OCI-M2 (cell line): Measurements from ENCODE around the gene CLDN14.

ENCODE experiments used
- DNase-seq: peaks from one replicate; lab custom pipeline; 2025; ENCODE audit not compliant: unreplicated experiment; lab: John Stamatoyannopoulos, UW

The CLDN14 gene

GRCh38 chr21:36436829-36437744 is 42.8 kb downstream of the CLDN14 start:
- DNase-seq, result no peak

GRCh38 chr21:36434144-36434543 is 45.8 kb downstream of the CLDN14 start:
- no peak for DNase-seq

GRCh38 chr21:36433059-36433709 is 46.7 kb downstream of the CLDN14 start:
- DNase-seq, result no peak

- DNase-seq, result no peak
Observed at GRCh38 chr21:36431252-36431651, 48.7 kb downstream of the CLDN14 start.

GRCh38 chr21:36430841-36431240 is 49.1 kb downstream of the CLDN14 start:
- DNase-seq, result no peak

GRCh38 chr21:36429947-36430546 is 49.9 kb downstream of the CLDN14 start:
- peak; percentile 93 for DNase-seq

GRCh38 chr21:36428761-36429432 is 51.0 kb downstream of the CLDN14 start:
- no peak for DNase-seq

- DNase-seq, result no peak
Observed at GRCh38 chr21:36427502-36427901, 52.4 kb downstream of the CLDN14 start.

- no peak for DNase-seq
Observed at GRCh38 chr21:36425286-36425685, 54.6 kb downstream of the CLDN14 start.

- no peak for DNase-seq
Observed at GRCh38 chr21:36424592-36424991, 55.3 kb downstream of the CLDN14 start.

- no peak for DNase-seq
Observed at GRCh38 chr21:36423771-36424433, 56.0 kb downstream of the CLDN14 start.

- DNase-seq, result peak; percentile 48
Observed at GRCh38 chr21:36422279-36423098, 57.4 kb downstream of the CLDN14 start.

GRCh38 chr21:36420571-36421339 is 59.2 kb downstream of the CLDN14 start:
- DNase-seq, result no peak

- DNase-seq, result no peak
Observed at GRCh38 chr21:36419996-36420395, 59.9 kb downstream of the CLDN14 start.

GRCh38 chr21:36419241-36419640 is 60.7 kb downstream of the CLDN14 start:
- DNase-seq, result no peak

- no peak for DNase-seq
Observed at GRCh38 chr21:36415375-36415774, 64.5 kb downstream of the CLDN14 start.

- no peak for DNase-seq
Observed at GRCh38 chr21:36412916-36413315, 67.0 kb downstream of the CLDN14 start.

- no peak for DNase-seq
Observed at GRCh38 chr21:36411301-36411700, 68.6 kb downstream of the CLDN14 start.
